GM08714 (cell line): ENCODE results near the gene HSP90B1.

Experiments
- H3K4me3 ChIP-seq: fragments of 200-500 bp; sonication (Bioruptor generic); 2 replicates; pipeline ENCODE4 v1.5.1; 2014; ENCODE audit warnings: mild to moderate bottlenecking, low read length, inconsistent platforms
- ZNF274 ChIP-seq: IDR thresholded peaks from 2 replicates; pipeline ENCODE4 v1.6.1; 2012; ENCODE audit warnings: mild to moderate bottlenecking, low read depth, low read length

HSP90B1 gene

DNA sequence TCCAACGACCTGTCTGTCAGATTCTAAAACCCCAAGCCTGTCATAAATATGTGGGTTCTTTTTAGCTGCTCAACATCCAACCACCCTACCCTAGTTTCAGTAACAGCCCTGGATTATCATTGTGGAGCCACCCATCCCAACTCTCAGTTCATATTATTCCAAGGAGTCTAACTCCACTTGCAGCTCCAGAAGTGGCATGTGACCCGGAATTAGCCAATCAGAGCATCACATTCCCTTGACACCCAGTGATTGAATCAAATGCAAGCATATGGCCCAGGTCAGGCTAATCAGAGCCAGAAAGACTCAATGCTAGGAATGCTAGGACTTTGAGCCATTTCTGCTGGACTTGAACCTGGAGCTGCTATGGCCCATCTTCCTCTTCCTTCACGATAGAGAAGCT is 17.1 kb upstream of the HSP90B1 start:
- no peak for TF ChIP-seq ZNF274

DNA sequence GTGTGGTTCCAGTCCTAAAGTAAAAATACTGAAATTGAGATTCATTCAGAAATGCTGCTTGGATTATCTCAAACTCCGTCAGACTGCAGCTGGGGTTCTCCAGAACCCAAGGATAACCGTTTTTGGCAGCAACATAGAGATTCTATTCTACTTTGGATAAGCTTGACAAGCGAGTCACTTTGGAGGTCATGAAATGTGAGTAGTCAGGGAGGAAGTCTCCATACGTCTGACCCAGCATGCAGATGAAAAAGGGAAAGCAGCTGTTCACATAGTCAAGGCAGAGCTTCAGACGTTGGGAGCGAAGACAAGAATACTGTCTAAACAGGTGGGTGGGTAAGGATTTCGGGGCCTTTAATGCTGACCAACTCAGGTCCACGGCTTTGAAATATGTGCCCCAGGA is 14.9 kb upstream of the HSP90B1 start:
- no peak overlapping the region for H3K4me3 ChIP-seq
- no peak for TF ChIP-seq ZNF274

More for the DNA sequence above, 17.1 kb upstream of the HSP90B1 start:
- H3K4me3 ChIP-seq: no peak overlapping the region

DNA sequence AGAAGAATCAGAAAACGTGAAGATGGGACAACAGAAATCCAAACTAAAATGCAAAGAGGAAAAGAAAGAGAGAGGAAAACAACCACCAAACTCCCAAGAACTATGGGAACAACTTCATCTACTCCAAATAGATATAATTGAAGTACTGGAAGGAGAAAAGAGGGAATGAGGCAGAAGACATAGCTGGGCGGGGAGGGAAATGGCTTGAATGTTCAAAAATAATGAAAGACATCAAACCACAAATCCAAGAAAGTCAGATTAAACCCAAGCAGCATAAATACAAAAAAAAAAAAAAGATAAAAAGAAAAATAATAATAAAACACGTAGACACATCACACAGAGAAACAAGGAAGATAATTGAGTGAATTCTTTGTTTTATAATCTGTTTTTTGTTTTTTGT is 12.3 kb upstream of the HSP90B1 start:
- no peak for TF ChIP-seq ZNF274
- no peak overlapping the region for H3K4me3 ChIP-seq

DNA sequence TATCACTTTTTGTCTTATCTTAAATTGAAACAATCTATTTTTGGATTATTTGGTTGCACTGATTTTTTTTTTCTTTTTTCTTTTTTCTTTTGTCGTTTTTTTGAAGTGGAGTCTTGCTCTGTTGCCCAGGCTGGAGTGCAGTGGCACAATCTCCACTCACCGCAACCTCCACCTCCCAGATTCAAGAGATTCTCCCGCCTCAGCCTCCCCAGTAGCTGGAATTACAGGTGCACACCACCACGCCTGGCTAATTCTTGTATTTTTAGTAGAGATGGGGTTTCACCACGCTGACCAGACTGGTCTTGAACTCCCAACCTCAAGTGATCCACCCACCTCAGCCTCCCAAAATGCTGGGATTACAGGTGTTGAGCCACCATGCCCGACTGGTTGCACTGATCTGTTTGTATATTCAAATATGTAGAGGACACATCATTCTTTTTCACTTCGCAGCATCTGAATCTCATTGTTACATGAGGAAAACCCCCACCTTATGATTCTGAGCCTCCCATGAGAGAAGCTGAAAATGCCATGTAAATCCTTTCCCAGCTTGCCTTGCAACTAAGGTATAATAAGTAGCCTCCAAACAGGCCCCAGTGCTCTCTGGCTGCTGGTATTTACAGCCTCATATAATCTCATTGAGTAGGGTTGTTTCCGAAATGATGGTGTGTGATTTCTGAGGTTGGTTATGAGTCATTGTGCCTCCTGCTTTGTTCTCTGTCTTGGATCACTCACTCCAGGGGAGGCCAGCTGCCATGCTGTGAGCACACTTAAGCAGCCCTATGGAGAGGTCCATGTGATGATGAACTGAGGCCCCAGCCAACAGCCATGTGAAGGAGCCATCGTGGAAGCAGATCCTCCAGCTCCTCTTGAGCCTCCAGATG is 5.2 kb upstream of the HSP90B1 start:
- peak overlapping the region; percentile 55 for H3K4me3 ChIP-seq
- no peak for TF ChIP-seq ZNF274

DNA sequence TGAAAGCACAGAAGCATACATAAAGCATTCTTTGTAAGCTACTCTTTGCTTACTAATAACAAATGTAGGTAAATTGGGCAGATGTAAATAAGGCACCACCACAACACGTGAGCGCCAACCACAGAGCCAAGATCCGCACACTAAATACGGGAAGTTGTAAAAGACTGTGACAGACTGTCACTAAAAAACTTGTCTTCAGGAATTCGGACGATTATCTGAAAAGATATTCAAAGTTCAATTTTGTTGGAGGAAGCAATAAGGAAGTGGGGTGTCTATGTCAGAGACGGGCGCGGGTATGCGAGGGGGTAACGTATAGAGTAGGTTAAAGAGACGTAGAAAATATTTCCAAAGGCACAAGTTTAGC is 1.5 kb upstream of the HSP90B1 start:
- no peak for TF ChIP-seq ZNF274
- peak overlapping the region; percentile 56 for H3K4me3 ChIP-seq

DNA sequence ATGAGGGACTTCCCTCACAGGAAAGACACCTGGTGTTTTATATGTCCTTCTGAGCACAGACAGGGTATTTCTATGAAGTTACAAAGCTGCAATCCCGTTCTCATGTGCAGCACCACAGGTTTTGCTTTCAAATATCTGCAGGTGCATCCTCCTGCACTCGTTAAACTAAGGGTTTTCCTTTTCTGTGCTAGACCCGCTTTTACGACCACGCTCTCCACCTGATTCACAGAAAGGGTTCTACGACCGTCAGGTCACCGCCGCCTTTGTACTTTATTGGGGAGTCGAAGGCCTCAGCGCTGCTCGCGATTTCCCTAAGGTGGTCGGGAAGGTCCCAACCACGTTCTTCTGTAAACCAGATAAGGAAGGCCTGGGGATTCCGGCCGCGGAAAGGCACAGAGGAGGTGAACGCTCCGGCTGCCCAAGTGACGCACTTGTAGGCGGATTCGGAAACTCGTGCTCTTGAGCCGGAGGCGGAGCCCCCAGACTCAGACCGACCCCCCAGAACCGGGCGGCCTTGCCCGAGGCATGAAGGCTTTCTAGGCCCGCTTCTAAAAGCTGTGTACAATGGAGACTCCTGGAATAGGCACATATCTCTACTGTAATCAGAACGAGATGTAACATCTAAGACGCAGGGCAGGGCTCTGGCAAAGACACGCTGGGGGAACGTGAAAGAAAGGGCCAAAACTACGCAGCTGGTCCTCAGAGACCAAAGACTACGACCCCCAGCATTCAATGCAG is 995 bp upstream of the HSP90B1 start:
- TF ChIP-seq ZNF274: no peak
- H3K4me3 ChIP-seq: peak overlapping the region; percentile 56

DNA sequence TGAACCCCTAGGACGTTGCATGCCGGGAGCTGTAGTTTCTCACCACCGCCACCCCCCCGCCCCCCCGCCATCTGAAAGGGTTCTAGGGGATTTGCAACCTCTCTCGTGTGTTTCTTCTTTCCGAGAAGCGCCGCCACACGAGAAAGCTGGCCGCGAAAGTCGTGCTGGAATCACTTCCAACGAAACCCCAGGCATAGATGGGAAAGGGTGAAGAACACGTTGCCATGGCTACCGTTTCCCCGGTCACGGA is 501 bp upstream of the HSP90B1 start:
- TF ChIP-seq ZNF274: no peak
- H3K4me3 ChIP-seq: peak overlapping the region; percentile 56; the same call in 1 of the 2 replicates

DNA sequence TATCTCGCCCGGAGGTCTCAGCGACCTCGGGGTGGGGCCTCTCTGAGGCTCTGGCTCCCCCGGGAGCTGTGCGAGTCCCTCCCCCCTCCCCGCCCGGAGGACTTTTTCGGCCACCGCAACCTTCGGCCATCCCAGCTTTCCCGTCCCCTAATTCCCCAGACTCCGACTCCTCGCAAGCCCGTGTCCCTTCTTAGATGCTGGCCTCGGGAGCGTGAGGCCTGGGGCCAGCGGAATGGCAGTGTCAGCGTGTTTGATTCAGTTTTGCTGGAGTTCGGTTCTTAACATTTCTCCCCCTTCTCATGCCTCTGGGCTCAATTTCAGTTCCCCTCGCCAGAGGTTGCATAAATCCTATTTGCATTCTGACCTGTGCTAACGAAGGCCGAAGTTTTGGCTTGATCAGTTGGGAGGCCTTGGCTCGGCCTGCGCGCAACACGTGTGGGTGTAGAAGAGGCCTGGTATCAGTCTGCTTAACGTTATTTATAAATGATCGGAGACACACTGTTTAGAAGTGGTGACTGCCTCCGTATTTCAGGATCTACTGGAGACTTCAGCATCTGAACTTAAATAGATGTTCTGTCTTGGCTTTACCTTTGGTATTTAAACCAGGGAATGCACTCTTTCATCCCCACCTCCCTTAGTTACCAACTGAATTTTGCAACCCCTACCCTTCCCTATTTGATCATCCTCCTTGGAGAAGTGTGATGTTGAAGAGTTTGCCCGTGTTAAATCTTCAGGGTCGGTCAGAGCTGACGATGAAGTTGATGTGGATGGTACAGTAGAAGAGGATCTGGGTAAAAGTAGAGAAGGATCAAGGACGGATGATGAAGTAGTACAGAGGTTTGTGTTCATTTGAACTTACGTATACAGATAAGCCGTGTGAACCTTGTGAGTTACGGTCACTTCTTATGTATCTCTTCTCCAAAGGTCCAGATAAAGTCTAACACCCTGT is 851 bp downstream of the HSP90B1 start:
- peak overlapping the region; percentile 77 for H3K4me3 ChIP-seq

DNA sequence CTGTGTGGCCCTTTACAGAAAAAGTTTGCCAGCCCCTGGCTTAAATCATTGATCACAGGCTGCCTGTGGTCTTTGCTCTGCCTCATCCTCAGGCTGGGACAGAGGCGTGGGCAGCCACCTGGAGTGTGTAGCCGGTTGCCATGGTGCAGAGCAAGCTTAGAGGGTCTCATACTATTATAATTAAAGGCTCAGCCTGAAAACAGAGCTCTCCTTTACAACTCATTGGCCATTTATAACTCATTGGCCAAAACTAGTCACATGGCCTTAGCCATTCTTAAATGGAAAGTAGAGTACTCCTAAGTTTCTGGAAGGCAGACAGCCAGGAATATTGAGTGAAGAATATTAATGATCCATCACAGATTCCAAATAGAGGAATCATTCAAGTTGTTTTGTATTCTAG is 3.0 kb downstream of the HSP90B1 start:
- TF ChIP-seq ZNF274: no peak
- peak overlapping the region; percentile 35; the same call in 1 of the 2 replicates for H3K4me3 ChIP-seq

More for the DNA sequence above, 851 bp downstream of the HSP90B1 start:
- no peak for TF ChIP-seq ZNF274

DNA sequence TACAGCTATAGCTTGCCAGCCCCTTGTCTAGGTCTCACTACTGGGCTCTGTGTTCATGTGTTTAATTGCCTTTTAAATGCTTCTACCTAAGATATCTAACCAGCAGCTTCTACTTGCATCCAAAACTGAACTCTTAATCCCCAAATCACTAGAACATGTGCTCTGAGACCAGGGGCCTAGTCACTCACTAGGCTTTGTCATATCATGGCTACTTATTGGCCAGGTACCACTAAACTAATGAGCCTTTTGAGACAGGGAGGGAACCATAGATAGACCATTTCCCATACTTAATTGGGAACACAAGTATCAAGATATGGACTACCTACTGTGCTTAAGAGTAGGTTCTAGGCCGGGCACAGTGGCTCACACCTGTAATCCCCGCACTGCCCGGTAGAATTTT is 6.5 kb downstream of the HSP90B1 start:
- H3K4me3 ChIP-seq: no peak overlapping the region
- no peak for TF ChIP-seq ZNF274

DNA sequence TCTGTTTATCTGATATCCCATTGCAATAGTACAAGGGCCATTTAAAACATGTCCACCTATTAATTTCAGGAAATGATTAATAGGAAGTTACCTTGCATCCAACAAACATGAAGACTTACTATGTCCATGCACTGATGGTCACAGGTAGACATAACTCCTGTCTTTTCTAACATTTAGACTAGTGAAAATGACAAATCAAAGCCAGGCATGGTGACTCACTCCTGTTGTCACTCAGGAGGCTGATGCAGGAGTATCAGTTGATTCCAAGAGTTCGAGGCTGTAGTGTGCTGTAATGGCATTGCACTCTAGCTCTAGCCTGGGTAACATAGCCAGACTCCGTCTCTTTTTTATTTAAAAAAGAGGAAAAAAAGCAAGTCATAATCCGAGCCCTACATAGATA is 14.8 kb downstream of the HSP90B1 start:
- no peak for TF ChIP-seq ZNF274
- no peak overlapping the region for H3K4me3 ChIP-seq

DNA sequence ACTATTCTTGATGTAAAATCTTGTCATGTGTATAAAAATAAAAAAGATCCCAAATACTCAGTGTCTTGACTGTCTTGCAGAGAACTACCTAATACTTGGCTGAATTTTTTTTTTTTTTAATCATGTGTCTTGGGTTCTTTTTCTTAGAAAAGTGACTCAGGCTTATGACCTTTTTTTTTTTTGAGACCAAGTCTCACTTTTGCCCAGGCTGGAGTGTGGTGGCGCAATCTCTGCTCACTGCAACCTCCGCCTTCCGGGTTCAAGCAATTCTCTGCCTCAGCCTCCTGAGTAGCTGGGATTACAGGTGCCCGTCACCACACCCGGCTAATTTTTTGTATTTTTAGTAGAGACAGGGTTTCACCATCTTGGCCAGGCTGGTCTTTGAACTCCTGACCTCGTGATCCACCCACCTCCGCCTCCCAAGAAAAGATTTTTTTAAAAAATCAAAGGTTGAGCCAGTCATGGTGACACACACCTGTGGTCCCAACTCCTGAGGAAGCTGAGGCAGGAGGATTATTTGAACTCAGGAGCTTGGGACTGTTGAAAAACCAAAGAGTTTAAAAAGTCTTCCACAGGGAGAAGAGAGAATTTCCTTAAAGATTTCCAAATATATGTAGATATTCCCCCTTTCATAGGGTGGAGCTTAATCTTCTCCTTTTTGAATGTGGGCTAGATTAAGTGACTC is 17.8 kb downstream of the HSP90B1 start:
- H3K4me3 ChIP-seq: no peak overlapping the region
- TF ChIP-seq ZNF274: no peak

DNA sequence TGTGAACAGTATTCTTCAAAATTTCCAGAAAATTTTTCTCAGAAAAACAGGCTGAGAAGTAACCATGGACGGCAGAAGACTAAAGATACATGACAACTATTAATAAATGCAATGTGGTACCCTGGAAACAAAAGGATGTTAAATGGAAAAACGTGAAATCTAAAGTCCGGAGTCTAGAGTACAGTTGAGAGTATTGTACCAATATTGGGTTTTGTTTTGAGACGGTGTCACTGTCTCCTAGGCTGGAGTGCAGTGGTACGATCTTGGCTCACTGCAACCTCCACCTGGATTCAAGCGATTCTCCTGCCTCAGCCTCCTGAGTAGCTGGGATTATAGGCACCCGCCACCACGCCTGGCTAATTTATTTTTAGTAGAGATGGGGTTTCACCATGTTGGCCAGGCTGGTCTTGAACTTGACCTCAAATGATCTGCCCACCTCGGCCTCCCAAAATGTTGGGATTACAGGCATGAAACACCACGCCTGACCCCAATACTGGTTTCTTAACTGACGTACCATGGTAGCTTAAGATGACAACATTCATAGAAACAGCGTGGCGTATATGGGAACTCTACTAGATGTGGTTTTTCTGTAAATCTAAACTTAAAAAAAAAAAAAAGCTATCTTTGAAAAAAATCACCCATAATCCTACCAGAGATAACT is 18.7 kb downstream of the HSP90B1 start:
- TF ChIP-seq ZNF274: no peak
- H3K4me3 ChIP-seq: no peak overlapping the region
